Neutrophil (primary cell): ENCODE data around the gene COPZ1.

Source experiments
- H3K27ac ChIP-seq: fragments of 200-600 bp; sonication (generic); 2 replicates; pipeline ENCODE4 v1.5.1; 2016; ENCODE audit warnings: mild to moderate bottlenecking, moderate library complexity
- H3K27me3 ChIP-seq: fragments of 200-600 bp; sonication (generic); 2 replicates; pipeline ENCODE4 v1.6.0; 2016; ENCODE audit warnings: mild to moderate bottlenecking
- H3K36me3 ChIP-seq: fragments of 200-600 bp; sonication (generic); 2 replicates; pipeline ENCODE4 v1.5.1; 2017
- H3K4me1 ChIP-seq, 2 experiments: fragments of 200-600 bp in 1 of 2; sonication (generic) in 1 of 2; 1 replicate in 1 of 2; 2 replicates in 1 of 2; pipeline versions ENCODE4 v1.5.1 to v1.6.1; 2013 to 2016; ENCODE audit warnings: low read depth in 1 of 2, low read length in 1 of 2, mild to moderate bottlenecking in 1 of 2, moderate library complexity in 1 of 2; ENCODE audit not compliant: control insufficient read depth in 1 of 2, insufficient read depth in 1 of 2
- H3K4me3 ChIP-seq, 2 experiments: fragments of 200-600 bp in 1 of 2; sonication (generic) in 1 of 2; 1 replicate in 1 of 2; 2 replicates in 1 of 2; pipeline ENCODE4 v1.5.1; 2013 to 2016; ENCODE audit warnings: low read depth in 1 of 2, low read length in 1 of 2, mild to moderate bottlenecking in 1 of 2, moderate library complexity in 1 of 2
- H3K9me3 ChIP-seq: fragments of 200-600 bp; sonication (generic); 2 replicates; pipeline ENCODE4 v1.5.1; 2016
- TF ChIP-seq, protein P1 (sequence below): fragments of 200-600 bp; sonication (generic); IDR thresholded peaks from 2 replicates; pipeline ENCODE4 v1.5.1; 2016; ENCODE audit warnings: antibody characterized with exemption

The COPZ1 gene

DNA sequence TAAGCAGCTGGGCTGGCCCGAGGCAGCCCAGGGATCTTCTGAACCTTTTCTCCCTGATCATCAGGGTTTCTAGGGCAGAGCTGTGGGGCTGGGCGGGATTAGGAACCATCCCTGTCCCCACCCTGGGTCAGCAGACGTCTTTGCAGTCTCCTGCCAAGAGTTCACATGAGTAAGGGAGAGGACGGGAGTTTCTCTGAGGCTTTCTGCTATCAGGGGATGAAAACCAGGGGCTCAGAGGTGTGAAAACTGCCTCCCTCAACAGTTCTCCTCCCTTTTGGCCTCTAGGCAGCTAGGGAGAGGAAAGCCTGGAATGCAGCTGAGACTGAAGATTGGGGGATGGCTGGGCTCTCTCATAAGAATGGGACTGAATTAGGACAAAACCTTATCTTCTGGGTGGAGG is 51.7 kb downstream of the COPZ1 start:
- TF ChIP-seq, protein P1, sequence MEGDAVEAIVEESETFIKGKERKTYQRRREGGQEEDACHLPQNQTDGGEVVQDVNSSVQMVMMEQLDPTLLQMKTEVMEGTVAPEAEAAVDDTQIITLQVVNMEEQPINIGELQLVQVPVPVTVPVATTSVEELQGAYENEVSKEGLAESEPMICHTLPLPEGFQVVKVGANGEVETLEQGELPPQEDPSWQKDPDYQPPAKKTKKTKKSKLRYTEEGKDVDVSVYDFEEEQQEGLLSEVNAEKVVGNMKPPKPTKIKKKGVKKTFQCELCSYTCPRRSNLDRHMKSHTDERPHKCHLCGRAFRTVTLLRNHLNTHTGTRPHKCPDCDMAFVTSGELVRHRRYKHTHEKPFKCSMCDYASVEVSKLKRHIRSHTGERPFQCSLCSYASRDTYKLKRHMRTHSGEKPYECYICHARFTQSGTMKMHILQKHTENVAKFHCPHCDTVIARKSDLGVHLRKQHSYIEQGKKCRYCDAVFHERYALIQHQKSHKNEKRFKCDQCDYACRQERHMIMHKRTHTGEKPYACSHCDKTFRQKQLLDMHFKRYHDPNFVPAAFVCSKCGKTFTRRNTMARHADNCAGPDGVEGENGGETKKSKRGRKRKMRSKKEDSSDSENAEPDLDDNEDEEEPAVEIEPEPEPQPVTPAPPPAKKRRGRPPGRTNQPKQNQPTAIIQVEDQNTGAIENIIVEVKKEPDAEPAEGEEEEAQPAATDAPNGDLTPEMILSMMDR, result no peak
- no peaks in the 10 kb centered on the region for H3K36me3 ChIP-seq
- H3K27me3 ChIP-seq, result no peaks in the 10 kb centered on the region
- no peak overlapping the region for H3K27ac ChIP-seq
- H3K9me3 ChIP-seq, result no peaks in the 10 kb centered on the region
- H3K4me1 ChIP-seq, result peaks cover 17 to 18% of the 10 kb centered on the region in 2 experiments
- H3K4me3 ChIP-seq, result no peak overlapping the region

DNA sequence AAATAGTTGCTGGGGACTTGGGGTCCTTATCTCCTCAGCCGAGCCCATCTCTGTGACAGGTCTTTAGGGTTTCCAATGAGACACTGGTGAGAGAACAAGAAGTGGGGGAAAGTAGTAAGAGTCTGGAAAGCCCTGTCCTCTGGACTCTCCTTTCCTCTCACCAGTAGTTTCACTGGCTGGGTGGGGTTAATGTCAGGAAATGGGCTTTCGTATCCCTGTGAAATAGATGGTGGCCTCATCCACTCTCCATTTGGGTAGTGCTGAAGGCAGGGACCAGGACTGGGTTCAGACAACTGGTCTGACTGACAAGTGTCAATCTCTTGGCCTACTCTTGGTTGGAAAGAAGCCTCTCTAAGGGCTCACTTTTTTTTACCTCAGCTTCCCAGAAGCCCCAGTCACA is 52.1 kb downstream of the COPZ1 start:
- TF ChIP-seq, protein P1, result no peak
- no peak overlapping the region for H3K27ac ChIP-seq
- H3K4me1 ChIP-seq, result peaks cover 13 to 14% of the 10 kb centered on the region in 2 experiments
- H3K4me3 ChIP-seq, result no peak overlapping the region
- H3K27me3 ChIP-seq, result no peaks in the 10 kb centered on the region
- H3K36me3 ChIP-seq, result no peaks in the 10 kb centered on the region
- H3K9me3 ChIP-seq, result no peaks in the 10 kb centered on the region

DNA sequence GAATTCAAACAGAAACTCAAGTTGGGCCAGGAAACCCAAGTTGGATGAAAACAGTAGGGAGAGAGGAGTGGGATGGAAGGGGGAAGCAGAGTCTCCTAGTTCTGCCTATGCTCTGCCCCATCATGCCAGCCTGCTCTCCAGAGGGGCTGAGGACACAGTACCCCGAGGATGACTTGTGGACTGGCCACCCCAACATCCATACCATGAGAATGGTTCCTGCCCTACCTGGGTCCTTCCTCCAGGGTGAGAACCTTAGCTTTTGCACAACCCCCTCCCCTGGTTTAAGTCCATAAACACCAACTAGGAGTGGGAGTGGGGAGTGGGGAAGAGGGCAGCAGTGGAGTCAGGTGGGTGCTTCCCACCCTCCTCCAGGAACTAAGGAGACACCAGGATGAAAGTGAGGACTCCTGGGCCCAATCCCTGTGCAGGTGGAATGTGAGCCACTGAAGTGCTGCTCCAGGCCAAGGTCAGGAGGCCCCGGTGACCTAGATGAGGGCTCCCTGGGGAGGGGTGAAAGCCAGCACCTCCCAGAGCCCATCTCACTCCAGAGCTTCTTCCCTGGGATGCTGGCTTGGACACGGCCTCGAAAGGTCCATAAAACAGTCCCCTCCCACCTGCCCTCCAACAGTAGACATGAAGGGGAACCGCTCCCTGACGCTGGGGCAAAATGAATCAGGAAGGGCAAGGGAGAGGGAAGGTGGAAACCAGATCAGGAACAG is 53.0 kb downstream of the COPZ1 start:
- H3K4me3 ChIP-seq, result no peak overlapping the region
- no peaks in the 10 kb centered on the region for H3K9me3 ChIP-seq
- H3K4me1 ChIP-seq, result peaks cover 9 to 10% of the 10 kb centered on the region in 2 experiments
- H3K27ac ChIP-seq, result no peak overlapping the region
- H3K36me3 ChIP-seq, result no peaks in the 10 kb centered on the region
- TF ChIP-seq, protein P1, result no peak
- no peaks in the 10 kb centered on the region for H3K27me3 ChIP-seq

DNA sequence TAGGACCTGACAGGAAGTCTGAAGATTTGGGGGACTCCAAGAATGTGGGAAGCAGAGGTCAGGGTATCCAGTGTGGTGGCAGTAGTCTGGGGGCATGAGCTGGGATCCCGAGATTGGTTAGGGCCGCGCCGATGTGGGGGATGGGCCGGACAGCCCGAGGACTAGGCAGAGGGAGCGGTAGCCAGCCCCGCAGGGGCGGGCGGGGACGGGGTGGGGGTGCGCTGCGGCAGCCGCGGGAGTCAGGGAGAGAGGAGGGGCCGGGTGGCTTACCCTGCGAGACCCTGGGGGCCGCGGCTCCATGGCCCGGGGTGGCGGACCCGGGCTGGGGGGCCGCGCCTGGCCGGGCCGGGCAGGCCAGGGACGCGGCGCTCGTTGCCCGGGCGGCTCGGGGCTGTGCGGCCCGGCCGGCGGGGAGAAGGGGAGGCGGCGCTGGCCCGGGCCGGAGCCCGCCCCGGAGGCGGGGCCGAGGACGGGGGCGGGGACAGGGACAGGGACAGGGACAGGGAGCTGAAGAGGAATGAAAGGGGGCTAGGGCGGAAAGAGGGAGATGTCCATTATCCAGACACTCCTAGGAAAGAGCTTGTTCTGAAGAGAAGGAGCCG is 54.0 kb downstream of the COPZ1 start:
- Histone ChIP-seq H3K9me3 (no peaks in the 10 kb centered on the region), H3K4me1 (peaks cover 16 to 17% of the 10 kb centered on the region in 2 experiments), H3K36me3 (no peaks in the 10 kb centered on the region), H3K27ac (no peak overlapping the region), H3K4me3 (peak overlapping the region in 1 of 2 experiments; percentile 28), H3K27me3 (no peaks in the 10 kb centered on the region)
- TF ChIP-seq, protein P1, result no peak

DNA sequence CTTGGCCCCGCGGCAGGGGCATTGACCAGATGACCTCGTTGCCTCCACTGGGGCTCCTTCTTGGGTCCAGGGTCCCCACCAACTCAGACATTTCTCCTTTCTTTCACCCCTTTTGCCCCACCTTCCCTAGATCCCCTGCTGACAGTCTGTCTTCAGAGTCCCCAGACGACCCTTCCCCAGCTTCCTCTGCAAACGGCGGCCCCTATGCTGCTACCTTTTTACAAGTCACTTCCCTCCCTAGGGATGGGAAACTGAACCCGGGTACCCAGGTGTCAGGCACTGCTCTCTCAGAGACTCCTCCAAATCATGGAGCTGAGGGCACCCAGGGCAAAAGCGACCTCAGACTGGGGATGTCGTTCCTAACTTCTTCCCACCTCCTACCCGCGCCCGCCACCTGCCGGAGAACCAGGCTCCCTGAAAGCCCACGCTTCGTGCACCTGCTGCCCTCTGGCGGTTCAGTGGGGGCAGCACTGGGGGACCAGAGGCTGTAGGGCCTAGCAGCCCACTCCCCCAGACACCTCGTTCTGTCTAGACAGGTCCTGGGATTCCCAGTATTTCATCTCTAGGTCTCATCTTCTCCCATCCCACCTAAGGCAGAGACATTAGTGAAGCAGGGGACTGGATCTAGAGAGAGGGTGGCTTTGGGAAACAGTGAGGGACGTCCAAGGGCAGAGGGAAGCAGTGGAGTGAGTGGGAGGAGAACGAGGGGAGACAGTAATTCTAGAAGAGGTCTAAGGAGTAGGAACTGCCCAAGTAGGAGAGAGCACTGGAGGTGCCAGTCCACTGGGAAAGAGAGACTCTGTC is 54.7 kb downstream of the COPZ1 start:
- no peaks in the 10 kb centered on the region for H3K36me3 ChIP-seq
- TF ChIP-seq, protein P1, result peak; percentile 99
- H3K27ac ChIP-seq, result no peak overlapping the region
- no peaks in the 10 kb centered on the region for H3K27me3 ChIP-seq
- peak overlapping the region; percentile 24 to 28 for H3K4me3 ChIP-seq
- no peaks in the 10 kb centered on the region for H3K9me3 ChIP-seq
- H3K4me1 ChIP-seq, result peaks cover 23 to 24% of the 10 kb centered on the region in 2 experiments
